SH-SY5Y (cell line): ENCODE results near the gene SAPCD1.

Source experiments
- GATA2 ChIP-seq: IDR thresholded peaks from 2 replicates; pipeline ENCODE4 v1.6.1; 2011; ENCODE audit warnings: mild to moderate bottlenecking, low read depth, low read length
- GATA3 ChIP-seq: IDR thresholded peaks from 2 replicates; pipeline ENCODE4 v1.6.1; 2011; ENCODE audit warnings: low read depth, mild to moderate bottlenecking, low read length, moderate library complexity

DNA sequence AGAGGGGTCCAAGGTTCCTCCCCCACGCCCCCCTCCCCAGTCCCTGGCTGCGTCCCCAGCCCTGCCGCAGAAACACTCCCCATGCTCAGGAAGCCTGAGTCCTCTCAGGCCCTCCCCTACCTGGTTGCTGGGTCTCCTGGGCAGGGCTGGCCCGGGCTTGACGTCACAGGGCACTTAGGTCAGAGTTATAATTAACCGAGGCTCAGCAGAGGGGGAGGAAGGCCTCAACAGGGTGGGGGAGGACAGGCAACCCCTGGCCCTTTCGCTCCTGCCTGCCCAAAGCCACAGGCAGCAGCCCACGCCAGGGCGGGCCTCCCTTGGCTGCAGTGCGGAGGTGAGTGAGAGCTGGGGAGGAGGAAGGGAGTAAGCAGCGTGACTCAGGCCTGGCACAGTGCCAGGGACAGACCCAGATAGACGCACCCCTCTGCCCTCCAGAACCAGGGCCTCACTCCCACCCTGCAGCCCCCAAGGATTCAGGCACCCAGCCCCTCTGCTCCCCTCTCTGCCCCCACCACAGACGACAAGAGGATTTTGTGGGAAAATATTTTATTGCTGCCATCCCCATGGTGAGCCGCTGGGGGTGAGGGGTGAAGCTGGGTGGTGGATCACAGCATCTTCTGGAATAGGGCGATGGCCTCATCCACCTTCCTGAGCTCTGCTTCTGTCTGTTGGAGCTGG is 14.7 kb downstream of the SAPCD1 start, which contains the start of gene VWA7:
- TF ChIP-seq GATA2 (no peak), GATA3 (no peak)
